GM18951 (cell line): ENCODE data around the gene LIPK.
"Not testable (repeated sequence)": the region's sequence is repeated elsewhere in the genome, so short reads cannot be mapped to it uniquely, and the experiment has no call there.

ENCODE experiments used
- POLR2A ChIP-seq: IDR thresholded peaks from 4 replicates; pipeline ENCODE4 v1.6.1; 2011; ENCODE audit warnings: mild to moderate bottlenecking; ENCODE audit not compliant: insufficient read length, insufficient read depth; ENCODE audit errors: extremely low read depth
- in situ Hi-C: fragments of 300-500 bp; cut with MboI; formaldehyde crosslinking; loops from one replicate; pipeline ENCODE4 v1.12.0; 2022; ENCODE audit warnings: low sequenced_read_pairs, mixed read lengths, inconsistent platforms; ENCODE audit not compliant: unreplicated experiment

The LIPK gene

GRCh38 chr10:88687853-88688467 lies 18.1 kb upstream of the LIPK start:
- in situ Hi-C loops = no loop called here
- TF ChIP-seq POLR2A = no peak

GRCh38 chr10:88689366-88689765 lies 16.7 kb upstream of the LIPK start:
- no peak for TF ChIP-seq POLR2A
- in situ Hi-C loops = no loop called here

- in situ Hi-C loops = no loop called here
- TF ChIP-seq POLR2A = no peak
Observed at GRCh38 chr10:88693392-88694020, 12.5 kb upstream of the LIPK start.

- in situ Hi-C loops = no loop called here
- no peak for TF ChIP-seq POLR2A
Observed at GRCh38 chr10:88702848-88703597, 3.0 kb upstream of the LIPK start.

- in situ Hi-C loops = no loop called here
- no peak for TF ChIP-seq POLR2A
Observed at GRCh38 chr10:88707429-88708155, 1.5 kb downstream of the LIPK start.

GRCh38 chr10:88709361-88709760 lies 3.3 kb downstream of the LIPK start:
- in situ Hi-C loops = not testable (repeated sequence)

GRCh38 chr10:88715517-88715916 lies 9.5 kb downstream of the LIPK start:
- TF ChIP-seq POLR2A = no peak
- in situ Hi-C loops = no loop called here

- no peak for TF ChIP-seq POLR2A
- in situ Hi-C loops = no loop called here
Observed at GRCh38 chr10:88721392-88721791, 15.3 kb downstream of the LIPK start.

- in situ Hi-C loops = no loop called here
Observed at GRCh38 chr10:88725798-88726197, 19.7 kb downstream of the LIPK start.

GRCh38 chr10:88728107-88728763 lies 22.2 kb downstream of the LIPK start:
- no peak for TF ChIP-seq POLR2A
- in situ Hi-C loops = no loop called here

More at GRCh38 chr10:88725798-88726197, 19.7 kb downstream of the LIPK start:
- no peak for TF ChIP-seq POLR2A

- TF ChIP-seq POLR2A = no peak
- in situ Hi-C loops = no loop called here
Observed at GRCh38 chr10:88730864-88731263, 24.8 kb downstream of the LIPK start.

GRCh38 chr10:88731296-88731695 lies 25.2 kb downstream of the LIPK start:
- in situ Hi-C loops = no loop called here
- TF ChIP-seq POLR2A = no peak

GRCh38 chr10:88733215-88733614 lies 27.2 kb downstream of the LIPK start:
- in situ Hi-C loops = no loop called here
- TF ChIP-seq POLR2A = no peak

GRCh38 chr10:88735661-88736060 lies 29.6 kb downstream of the LIPK start:
- TF ChIP-seq POLR2A = no peak
- in situ Hi-C loops = no loop called here

- in situ Hi-C loops = not testable (repeated sequence)
Observed at GRCh38 chr10:88741921-88742320, 35.9 kb downstream of the LIPK start.
